IMR-90 (cell line): Measurements from ENCODE around the gene PPM1M. TPM values are rescaled to one million over a fixed set of nuclear protein-coding genes. Genes with fewer than 3 reads are reported as not detected.
"Not testable (repeated sequence)": the region's sequence is repeated elsewhere in the genome, so short reads cannot be mapped to it uniquely, and the experiment has no call there.

Experiments used
- ATAC-seq: fragments of 200-7000 bp; cut with Tn5 transposase; 2 replicates; pipeline ENCODE4 v1.9.1; 2020; ENCODE audit warnings: low read depth, mild to moderate bottlenecking, moderate library complexity
- BruUV-seq: library from RNA; stranded (reverse); fragments of 400-500 nt; replicated peaks from 2 replicates; lab custom pipeline; 2021; lab: Mats Ljungman, UMichigan
- CTCF ChIA-PET: fragments of 300-600 bp; formaldehyde crosslinking; extraction: SDS; loops from one replicate; lab custom pipeline; 2021; ENCODE audit warnings: antibody characterized with exemption; lab: Yijun Ruan, JAX
- POLR2A ChIA-PET: fragments of 300-600 bp; sonication (Branson Sonifier 250); formaldehyde crosslinking; loops from one replicate; lab custom pipeline; 2022; ENCODE audit warnings: antibody characterized with exemption; ENCODE audit not compliant: unreplicated experiment; lab: Charles Lee
- DNase-seq: peaks from one replicate; pipeline ENCODE4 v3.0.0; 2013
- H2AFZ ChIP-seq: replicated peaks from 2 replicates; pipeline ENCODE3; 2013; ENCODE audit warnings: low read length, mild to moderate bottlenecking; ENCODE audit not compliant: poor library complexity
- H2AK5ac ChIP-seq: 2 replicates; pipeline ENCODE4 v1.6.1; 2013; ENCODE audit warnings: low read depth, low read length, inconsistent platforms
- H2AK9ac ChIP-seq: replicated peaks from 2 replicates; pipeline ENCODE3; 2013; ENCODE audit warnings: mild to moderate bottlenecking, low read depth, low read length, moderate library complexity; ENCODE audit not compliant: poor library complexity
- H2BK120ac ChIP-seq: 2 replicates; pipeline ENCODE4 v1.6.1; 2013; ENCODE audit warnings: low read depth, low read length, inconsistent platforms
- H2BK15ac ChIP-seq: 3 replicates; pipeline ENCODE4 v1.6.1; 2013; ENCODE audit warnings: low read depth, low read length, inconsistent platforms
- H2BK20ac ChIP-seq: 2 replicates; pipeline ENCODE4 v1.6.1; 2013; ENCODE audit warnings: low read depth, mild to moderate bottlenecking, inconsistent platforms, low read length, moderate library complexity
- H2BK5ac ChIP-seq: 2 replicates; pipeline ENCODE4 v1.6.1; 2013; ENCODE audit warnings: mild to moderate bottlenecking, low read depth, low read length, inconsistent platforms; ENCODE audit not compliant: poor library complexity, severe bottlenecking
- H3K14ac ChIP-seq: replicated peaks from 2 replicates; pipeline ENCODE4 v1.6.1; 2013; ENCODE audit warnings: low read depth, low read length, inconsistent platforms
- H3K18ac ChIP-seq: 2 replicates; pipeline ENCODE4 v1.6.1; 2013; ENCODE audit warnings: low read depth, low read length, control low read depth
- H3K23ac ChIP-seq: 2 replicates; pipeline ENCODE4 v1.6.1; 2013; ENCODE audit warnings: low read depth, low read length, inconsistent platforms
- H3K27ac ChIP-seq: 2 replicates; pipeline ENCODE4 v1.5.1; 2013; ENCODE audit warnings: mild to moderate bottlenecking, control low read depth, low read length; ENCODE audit not compliant: insufficient read depth
- H3K27me3 ChIP-seq: 2 replicates; pipeline ENCODE4 v1.6.1; 2013; ENCODE audit warnings: low read length; ENCODE audit not compliant: control insufficient read depth, insufficient read depth
- H3K36me3 ChIP-seq: 2 replicates; pipeline ENCODE4 v1.6.1; 2013; ENCODE audit warnings: low read length, mixed read lengths; ENCODE audit not compliant: control insufficient read depth, insufficient read depth
- H3K4ac ChIP-seq: 2 replicates; pipeline ENCODE4 v1.6.1; 2013; ENCODE audit warnings: low read depth, low read length, inconsistent platforms
- H3K4me1 ChIP-seq: 2 replicates; pipeline ENCODE4 v1.6.1; 2013; ENCODE audit warnings: low read length, mixed read lengths; ENCODE audit not compliant: control insufficient read depth, insufficient read depth
- H3K4me2 ChIP-seq: 2 replicates; pipeline ENCODE4 v1.6.1; 2013; ENCODE audit warnings: low read depth, mild to moderate bottlenecking, control low read depth, low read length, moderate library complexity
- H3K4me3 ChIP-seq: 2 replicates; pipeline ENCODE4 v1.5.1; 2013; ENCODE audit warnings: low read depth, mild to moderate bottlenecking, control low read depth, low read length, moderate library complexity; ENCODE audit not compliant: insufficient read depth
- H3K56ac ChIP-seq: 2 replicates; pipeline ENCODE4 v1.6.1; 2013; ENCODE audit warnings: low read length, inconsistent platforms; ENCODE audit not compliant: insufficient read depth; ENCODE audit errors: extremely low read depth
- H3K79me1 ChIP-seq, 2 experiments: 2 replicates each; pipeline ENCODE4 v1.6.1; 2013; ENCODE audit warnings: low read length in 2 of 2, inconsistent platforms in 1 of 2, low read depth in 1 of 2
- H3K9ac ChIP-seq: 2 replicates; pipeline ENCODE4 v1.6.1; 2013; ENCODE audit warnings: low read depth, low read length, control low read depth
- H3K9me1 ChIP-seq: 2 replicates; pipeline ENCODE4 v1.6.1; 2013; ENCODE audit warnings: low read length, inconsistent platforms; ENCODE audit not compliant: insufficient read depth
- H3K9me3 ChIP-seq: 2 replicates; pipeline ENCODE4 v1.6.1; 2013; ENCODE audit warnings: low read length; ENCODE audit not compliant: control insufficient read depth, insufficient read depth
- H4K20me1 ChIP-seq: 2 replicates; pipeline ENCODE4 v1.6.1; 2013; ENCODE audit warnings: low read length, inconsistent platforms; ENCODE audit not compliant: insufficient read depth
- H4K5ac ChIP-seq: 2 replicates; pipeline ENCODE4 v1.6.1; 2013; ENCODE audit warnings: mild to moderate bottlenecking, low read depth, low read length, control low read depth
- H4K8ac ChIP-seq, 2 experiments: 2 replicates each; pipeline ENCODE4 v1.6.1; 2013; ENCODE audit warnings: low read depth in 2 of 2, low read length in 2 of 2, control low read depth in 1 of 2, inconsistent platforms in 1 of 2
- H4K91ac ChIP-seq: 2 replicates; pipeline ENCODE4 v1.6.1; 2013; ENCODE audit warnings: low read depth, low read length, inconsistent platforms; ENCODE audit not compliant: insufficient read depth
- CHD1 ChIP-seq: IDR thresholded peaks from 2 replicates; pipeline ENCODE4 v1.6.1; 2012; ENCODE audit warnings: low read depth, low read length, improper control_type of control experiment
- RCOR1 ChIP-seq: IDR thresholded peaks from 2 replicates; pipeline ENCODE4 v1.6.1; 2012; ENCODE audit warnings: mild to moderate bottlenecking, low read length, improper control_type of control experiment; ENCODE audit not compliant: insufficient replicate concordance
- USF2 ChIP-seq: fragments of 150-350 bp; IDR thresholded peaks from 2 replicates; pipeline ENCODE4 v1.6.1; 2017; ENCODE audit warnings: mild to moderate bottlenecking, antibody characterized with exemption, low read length, low read depth
- WGBS, 2 experiments: methylation state at CpG; one replicate each; pipeline versions ENCODE4 v1.1.5 to v1.1.7; 2013; ENCODE audit warnings: missing lambda C conversion rate in 2 of 2; ENCODE audit not compliant: insufficient read length in 1 of 2; ENCODE audit errors: extremely low coverage in 2 of 2; 5-methylcytosine and 5-hydroxymethylcytosine counted together
- dilution Hi-C: fragments of 300-500 bp; cut with HindIII; formaldehyde crosslinking; loops from one replicate; pipeline ENCODE4 v1.14.3; 2018; ENCODE audit warnings: low sequenced_read_pairs; ENCODE audit not compliant: unreplicated experiment
- in situ Hi-C: fragments of 300-500 bp; cut with MboI; formaldehyde crosslinking; loops from 3 replicates; pipeline ENCODE4 v1.14.3; 2019; ENCODE audit warnings: low sequenced_read_pairs, inconsistent platforms, mixed read lengths
- intact Hi-C: fragments of 100-400 bp; cut with micrococcal nuclease; formaldehyde crosslinking; loops from 2 replicates; pipeline ENCODE4 v1.10.0; 2022
- polyA plus RNA-seq, 3 experiments: library from polyadenylated mRNA; depleted of rRNA; stranded (reverse); fragments of >200 nt; gene quantifications; 2 replicates each; pipeline ENCODE4 v1.2.3, GENCODE V29; 2012; ENCODE audit warnings: low replicate concordance in 1 of 3
- total RNA-seq: library from RNA; depleted of rRNA; stranded (reverse); fragments of >200 nt; gene quantifications from 2 replicates; pipeline ENCODE4 v1.2.3, GENCODE V29; 2012

Gene PPM1M
- total and polyA plus RNA-seq, 2 of the 4 experiments (the other 2 are of a cell fraction): 12.2 to 18.1 TPM

- TF ChIP-seq RCOR1: no peak
- no peak for TF ChIP-seq USF2
- TF ChIP-seq CHD1: no peak
- peaks cover 25% of the 10 kb centered on the region for H3K36me3 ChIP-seq
Measured at GRCh38 chr3:52272831-52273230, 27.3 kb downstream of the PPM1M start.

GRCh38 chr3:52274781-52275180 lies 29.2 kb downstream of the PPM1M start:
- DNase-seq, H3K9me3 ChIP-seq, H3K56ac ChIP-seq, H4K91ac ChIP-seq, H2BK20ac ChIP-seq, H3K4me2 ChIP-seq, H4K8ac ChIP-seq, H2BK5ac ChIP-seq, H3K9ac ChIP-seq, H3K18ac ChIP-seq, H2AK5ac ChIP-seq, H2AK9ac ChIP-seq, H2AFZ ChIP-seq, CTCF ChIA-PET, ATAC-seq, H2BK120ac ChIP-seq, H4K5ac ChIP-seq, POLR2A ChIA-PET, H2BK15ac ChIP-seq, H3K4ac ChIP-seq, BruUV-seq, H3K14ac ChIP-seq, H3K4me3 ChIP-seq, dilution Hi-C loops, H3K27ac ChIP-seq, H3K27me3 ChIP-seq, H3K23ac ChIP-seq, in situ Hi-C loops: not testable (repeated sequence)
- intact Hi-C loops: loop anchor here (5.0 kb wide), 1 partner anchor 37 kb away; the partner anchor contains the start of gene TWF2
- Histone ChIP-seq H3K79me1 (peaks cover 6 to 36% of the 10 kb centered on the region in 2 experiments; a peak in 3 of 4 replicates), H4K20me1 (peaks cover 78% of the 10 kb centered on the region), H3K9me1 (peaks cover 13% of the 10 kb centered on the region; the same call in 1 of the 2 replicates), H3K4me1 (peaks cover 13% of the 10 kb centered on the region), H3K36me3 (peaks cover 14% of the 10 kb centered on the region)
- 92% methylated on average over 5 of the region's 18 CpGs; no CpG with 5 or more reads in 1 of the 2 experiments for WGBS, 2 experiments

More at GRCh38 chr3:52272831-52273230, 27.3 kb downstream of the PPM1M start:
- Histone ChIP-seq H3K56ac (no peak overlapping the region), H2AK9ac (no peak overlapping the region), H4K5ac (no peak overlapping the region), H3K27ac (no peak overlapping the region), H3K4me1 (peaks cover 9% of the 10 kb centered on the region; the same call in 1 of the 2 replicates), H2BK120ac (no peak overlapping the region), H3K9me1 (peaks cover 11% of the 10 kb centered on the region; the same call in 1 of the 2 replicates), H3K18ac (no peak overlapping the region), H3K79me1 (peaks cover 6 to 33% of the 10 kb centered on the region in 2 experiments), H3K14ac (no peak overlapping the region), H4K91ac (no peak overlapping the region), H3K23ac (no peak overlapping the region), H2BK15ac (no peak overlapping the region), H4K20me1 (peaks cover 92% of the 10 kb centered on the region), H3K4me2 (no peak overlapping the region), H2BK5ac (no peak overlapping the region), H3K9ac (no peak overlapping the region), H3K4ac (no peak overlapping the region), H3K27me3 (no peaks in the 10 kb centered on the region), H2AK5ac (no peak overlapping the region), H2AFZ (no peak overlapping the region), H3K9me3 (no peaks in the 10 kb centered on the region), H2BK20ac (no peak overlapping the region), H3K4me3 (no peak overlapping the region), H4K8ac (no peak overlapping the region)
- in situ Hi-C loops: no loop called here
- no TSS peak for BruUV-seq
- CTCF ChIA-PET: no interaction called here
- WGBS, 2 experiments: no CpG with 5 or more reads among the region's 3 CpGs
- POLR2A ChIA-PET: no interaction called here
- intact Hi-C loops: no loop called here
- ATAC-seq (no peak), DNase-seq (no peak)
- dilution Hi-C loops: no loop called here
